Astrocyte (in vitro differentiated cells and primary cell): ENCODE results near the gene EYS. TPM values are rescaled to one million over a fixed set of nuclear protein-coding genes. Genes with fewer than 3 reads are reported as not detected.

Experiments used
- DNase-seq: peaks from one replicate; pipeline ENCODE4 v3.0.0-alpha.2; 2010; ENCODE audit warnings: low read depth
- FAIRE-seq: peaks from 2 replicates; lab custom pipeline; 2011; peaks lifted over from hg19 to GRCh38; lab: Jason Lieb, UNC
- H2AFZ ChIP-seq: 2 replicates; pipeline ENCODE4 v1.6.0; 2012; ENCODE audit warnings: low read depth, low read length, inconsistent platforms
- H3K27ac ChIP-seq: 2 replicates; pipeline ENCODE4 v1.5.1; 2011; ENCODE audit warnings: low read depth, low read length, inconsistent platforms
- H3K27me3 ChIP-seq: 2 replicates; pipeline ENCODE4 v1.6.0; 2011; ENCODE audit warnings: low read length, inconsistent platforms; ENCODE audit not compliant: insufficient read depth
- H3K36me3 ChIP-seq: 2 replicates; pipeline ENCODE4 v1.5.1; 2011; ENCODE audit warnings: low read length, inconsistent platforms; ENCODE audit not compliant: insufficient read depth
- H3K4me1 ChIP-seq: 2 replicates; pipeline ENCODE4 v1.5.1; 2011; ENCODE audit warnings: low read length, inconsistent platforms; ENCODE audit not compliant: insufficient read depth
- H3K4me2 ChIP-seq: 2 replicates; pipeline ENCODE4 v1.6.0; 2012; ENCODE audit warnings: low read length, inconsistent platforms
- H3K4me3 ChIP-seq: 2 replicates; pipeline ENCODE4 v1.5.1; 2011; ENCODE audit warnings: low read depth, mild to moderate bottlenecking, low read length, inconsistent platforms; ENCODE audit not compliant: insufficient read depth
- H3K79me2 ChIP-seq: 2 replicates; pipeline ENCODE4 v1.6.0; 2012; ENCODE audit warnings: mild to moderate bottlenecking, low read length, inconsistent platforms; ENCODE audit not compliant: insufficient read depth
- H3K9ac ChIP-seq: 2 replicates; pipeline ENCODE4 v1.6.0; 2012; ENCODE audit warnings: mild to moderate bottlenecking, low read length, inconsistent platforms
- H3K9me3 ChIP-seq: 2 replicates; pipeline ENCODE4 v1.5.1; 2012; ENCODE audit warnings: low read depth, mild to moderate bottlenecking, low read length, inconsistent platforms; ENCODE audit not compliant: insufficient read depth
- H4K20me1 ChIP-seq: 2 replicates; pipeline ENCODE4 v1.6.0; 2012; ENCODE audit warnings: low read length, inconsistent platforms; ENCODE audit not compliant: insufficient read depth
- H3K27ac Mint-ChIP-seq: one replicate; pipeline ENCODE4 v1.8.0; 2021; ENCODE audit warnings: mild to moderate bottlenecking, mixed read lengths; ENCODE audit not compliant: unreplicated experiment
- H3K27me3 Mint-ChIP-seq: one replicate; pipeline ENCODE4 v1.8.0; 2021; ENCODE audit warnings: low read depth, mixed read lengths; ENCODE audit not compliant: unreplicated experiment
- H3K36me3 Mint-ChIP-seq: one replicate; pipeline ENCODE4 v1.8.0; 2021; ENCODE audit warnings: low read depth, mixed read lengths; ENCODE audit not compliant: unreplicated experiment
- H3K4me1 Mint-ChIP-seq: one replicate; pipeline ENCODE4 v1.8.0; 2021; ENCODE audit warnings: low read depth, mixed read lengths; ENCODE audit not compliant: unreplicated experiment
- H3K4me3 Mint-ChIP-seq: one replicate; pipeline ENCODE4 v1.8.0; 2021; ENCODE audit warnings: mild to moderate bottlenecking, moderate library complexity, mixed read lengths; ENCODE audit not compliant: unreplicated experiment
- H3K9me3 Mint-ChIP-seq: one replicate; pipeline ENCODE4 v1.8.0; 2021; ENCODE audit warnings: mild to moderate bottlenecking, mixed read lengths; ENCODE audit not compliant: unreplicated experiment
- CTCF ChIP-seq: IDR thresholded peaks from 2 replicates; pipeline ENCODE4 v1.5.1; 2011; ENCODE audit warnings: low read depth, mild to moderate bottlenecking, inconsistent platforms, low read length, moderate library complexity; ENCODE audit not compliant: insufficient read depth
- EZH2 ChIP-seq: IDR thresholded peaks from 2 replicates; pipeline ENCODE4 v1.6.1; 2012; ENCODE audit warnings: mild to moderate bottlenecking, low read length, inconsistent platforms; ENCODE audit not compliant: insufficient read depth
- total RNA-seq: library from RNA; stranded (reverse); gene quantifications from 2 replicates; pipeline ENCODE4 v1.2.1, GENCODE V29; 2021

The EYS gene
- total RNA-seq, 1 donor from 2014 or later, result 0.16 TPM

GRCh38 chr6:64973142-64973541, 733.9 kb downstream of the EYS start:
- no peak for TF ChIP-seq CTCF
- no peak for TF ChIP-seq EZH2
- DNase-seq, result no peak
- no peak for FAIRE-seq
- H3K27ac Mint-ChIP-seq, result no peak overlapping the region
- H3K9me3 Mint-ChIP-seq, result no peaks in the 10 kb centered on the region
- Histone ChIP-seq H3K9ac (no peak overlapping the region), H3K4me1 (no peaks in the 10 kb centered on the region), H3K27me3 (no peaks in the 10 kb centered on the region), H3K4me3 (no peak overlapping the region), H3K79me2 (no peaks in the 10 kb centered on the region), H2AFZ (no peak overlapping the region), H3K9me3 (no peaks in the 10 kb centered on the region), H3K27ac (no peak overlapping the region), H3K4me2 (no peak overlapping the region), H3K36me3 (no peaks in the 10 kb centered on the region), H4K20me1 (no peaks in the 10 kb centered on the region)
- no peaks in the 10 kb centered on the region for H3K36me3 Mint-ChIP-seq
- H3K4me3 Mint-ChIP-seq, result no peak overlapping the region
- H3K27me3 Mint-ChIP-seq, result no peaks in the 10 kb centered on the region
- H3K4me1 Mint-ChIP-seq, result no peaks in the 10 kb centered on the region

GRCh38 chr6:64969139-64969538, 737.9 kb downstream of the EYS start:
- H3K27ac Mint-ChIP-seq, result no peak overlapping the region

More at GRCh38 chr6:64969139-64969538, 737.9 kb downstream of the EYS start:
- Histone ChIP-seq H2AFZ (no peak overlapping the region), H3K36me3 (no peaks in the 10 kb centered on the region), H3K27ac (no peak overlapping the region), H3K4me3 (no peak overlapping the region), H3K9me3 (no peaks in the 10 kb centered on the region), H4K20me1 (no peaks in the 10 kb centered on the region), H3K27me3 (no peaks in the 10 kb centered on the region), H3K4me1 (no peaks in the 10 kb centered on the region), H3K79me2 (no peaks in the 10 kb centered on the region), H3K4me2 (no peak overlapping the region), H3K9ac (no peak overlapping the region)
- no peak for DNase-seq
- FAIRE-seq, result no peak
- no peaks in the 10 kb centered on the region for H3K36me3 Mint-ChIP-seq
- H3K9me3 Mint-ChIP-seq, result no peaks in the 10 kb centered on the region
- no peaks in the 10 kb centered on the region for H3K27me3 Mint-ChIP-seq
- H3K4me3 Mint-ChIP-seq, result no peak overlapping the region
- H3K4me1 Mint-ChIP-seq, result no peaks in the 10 kb centered on the region
- no peak for TF ChIP-seq CTCF
- TF ChIP-seq EZH2, result no peak
